Effector CD4-positive, alpha-beta T cell (primary cell): Measurements from ENCODE around the gene RPS6KA2.
A peak's percentile ranks its signal among the peaks of the same experiment; 100 is the strongest.

Experiments
- DNase-seq: peaks from one replicate; pipeline ENCODE4 v3.0.0-alpha.2; 2020
- total RNA-seq: gene quantifications from one replicate; lab custom pipeline; 2026; lab: John Stamatoyannopoulos, UW

The RPS6KA2 gene
- 19.1 reads per million, percentile 46 among the genes with 10 or more reads in this experiment for total RNA-seq

GRCh38 chr6:166627033-166627874 lies at the start of gene RPS6KA2:
TSS of gene RPS6KA2 (minus strand) at chr6:166627251. CDS start at chr6:166627019, 232 bp downstream.
- DNase-seq, result peak; percentile 99

- no peak for DNase-seq
These were observed 49.3 kb upstream of the RPS6KA2 start for GRCh38 chr6:166676270-166676860.

- DNase-seq, result no peak
These were observed 48.7 kb upstream of the RPS6KA2 start for GRCh38 chr6:166675736-166676135.

DNA sequence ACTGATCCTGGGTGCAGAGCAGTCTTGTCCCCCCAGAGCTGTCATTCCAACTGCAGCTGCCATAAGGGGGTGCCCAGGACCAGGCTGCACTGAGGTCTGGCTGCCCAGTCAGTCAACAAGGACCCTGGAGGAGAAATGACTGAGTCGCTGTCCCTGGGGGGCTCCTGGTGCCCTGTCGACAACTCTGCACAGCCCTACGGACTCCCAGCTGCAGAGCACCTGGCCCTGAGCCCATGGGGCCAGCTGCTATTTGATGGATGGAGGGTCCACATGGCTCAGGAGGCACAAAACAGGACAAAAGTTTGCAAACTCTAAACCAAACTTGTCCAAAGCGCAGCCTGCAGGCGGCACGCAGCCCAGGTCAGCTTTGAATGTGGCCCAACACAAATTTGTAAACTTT lies 46.3 kb upstream of the RPS6KA2 start:
- no peak for DNase-seq

GRCh38 chr6:166672624-166673206 lies 45.7 kb upstream of the RPS6KA2 start:
- DNase-seq, result no peak

DNA sequence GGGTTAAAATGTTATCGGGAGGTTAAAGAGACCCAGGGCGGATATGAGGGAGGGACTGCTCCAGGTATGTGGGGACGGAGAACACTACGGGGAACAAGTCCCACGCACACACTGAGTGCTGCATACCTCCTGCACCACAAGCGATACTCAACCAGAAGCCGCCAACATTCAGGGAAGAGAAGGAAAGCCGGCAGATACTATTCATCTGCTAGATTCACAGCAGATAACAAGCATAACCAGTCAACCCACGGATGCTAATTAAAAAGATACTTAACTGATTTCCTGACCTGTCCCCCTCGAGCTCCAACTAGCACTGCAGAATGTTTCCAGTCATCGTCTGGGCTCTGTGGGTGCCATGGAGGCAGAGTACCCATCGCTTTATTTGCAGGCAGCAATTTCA lies 45.1 kb upstream of the RPS6KA2 start:
- no peak for DNase-seq

GRCh38 chr6:166671434-166672081 lies 44.5 kb upstream of the RPS6KA2 start:
- DNase-seq, result no peak

DNA sequence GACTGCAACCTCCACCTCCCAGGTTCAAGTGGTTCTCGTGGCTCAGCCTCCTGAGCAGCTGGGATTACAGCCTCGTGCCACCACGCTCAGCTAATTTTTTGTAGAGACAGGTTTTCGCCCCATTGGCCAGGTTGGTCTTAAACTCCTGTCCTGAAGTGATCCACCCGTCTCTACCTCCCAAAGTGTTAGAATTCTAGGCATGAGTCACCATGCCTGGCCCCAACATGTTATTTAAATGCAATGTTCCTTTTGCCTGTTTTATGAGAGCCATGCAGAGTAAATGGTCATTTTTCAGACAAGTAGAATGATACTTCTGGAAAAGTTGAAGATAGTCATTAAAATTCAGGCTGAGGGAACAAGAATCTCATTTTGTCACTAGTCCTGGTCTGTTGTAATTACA lies 43.8 kb upstream of the RPS6KA2 start:
- no peak for DNase-seq

- no peak for DNase-seq
These were observed 43.0 kb upstream of the RPS6KA2 start for GRCh38 chr6:166670013-166670412.

DNA sequence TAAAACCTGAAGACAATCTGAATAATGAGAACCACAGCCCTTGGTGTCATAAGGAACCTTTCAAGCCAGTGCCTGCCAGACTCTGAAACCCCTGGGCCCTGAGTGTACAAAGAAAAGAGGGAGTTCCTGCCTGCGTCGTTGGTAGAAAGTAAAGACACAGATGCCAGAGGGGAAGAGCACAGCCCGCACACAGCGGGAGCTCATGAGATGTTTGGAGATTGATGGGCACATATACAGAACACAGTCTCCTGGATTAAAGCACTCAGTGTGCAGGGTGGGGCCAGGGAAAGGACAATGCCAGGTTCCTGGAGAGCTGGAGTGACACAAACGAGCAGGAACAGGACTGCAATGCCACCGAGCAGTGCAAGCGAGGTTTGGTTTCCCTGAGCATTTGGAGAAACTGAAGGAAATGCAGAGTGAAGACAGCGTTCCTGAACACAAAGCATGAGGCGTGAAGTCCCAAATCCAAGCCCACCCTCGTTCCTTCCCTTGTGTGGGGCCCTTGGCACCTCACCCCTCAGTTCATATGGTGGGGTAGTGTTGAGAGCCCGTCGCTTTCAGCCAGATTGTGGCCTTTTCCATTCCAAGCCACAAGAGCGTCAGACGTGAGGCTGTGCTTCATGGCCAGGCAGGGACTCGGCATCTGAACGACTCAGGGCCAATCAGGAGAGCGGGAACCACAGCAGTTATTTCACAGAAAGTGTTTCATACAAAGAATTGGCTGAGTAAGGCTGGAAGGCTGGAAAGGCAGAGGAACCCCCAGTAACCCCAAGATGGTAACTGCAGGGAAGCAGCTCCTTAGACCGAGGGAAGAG lies 41.0 kb upstream of the RPS6KA2 start:
- DNase-seq, result no peak

- no peak for DNase-seq
These were observed 37.1 kb upstream of the RPS6KA2 start for GRCh38 chr6:166664135-166664534.

- DNase-seq, result no peak
These were observed 36.5 kb upstream of the RPS6KA2 start for GRCh38 chr6:166663568-166663967.

DNA sequence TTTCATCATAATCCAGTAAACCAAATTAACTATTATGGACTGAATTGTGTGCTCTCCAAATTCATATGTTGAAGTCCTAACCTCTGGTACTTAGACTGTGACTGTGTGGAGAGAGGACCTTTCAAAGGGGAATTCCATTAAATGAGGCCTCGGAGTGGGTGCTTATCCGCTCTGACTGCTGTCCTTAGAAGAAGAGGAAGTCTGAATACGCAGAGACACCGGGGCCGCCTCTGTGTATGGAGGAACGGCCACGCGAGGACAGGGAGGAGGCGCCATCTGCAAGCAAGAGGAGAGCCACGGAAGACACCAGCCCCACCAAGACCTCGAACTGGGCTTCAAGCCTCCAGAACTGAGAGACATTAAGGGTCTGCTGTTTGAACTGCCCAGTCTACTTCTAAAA lies 35.6 kb upstream of the RPS6KA2 start:
- DNase-seq, result no peak

DNA sequence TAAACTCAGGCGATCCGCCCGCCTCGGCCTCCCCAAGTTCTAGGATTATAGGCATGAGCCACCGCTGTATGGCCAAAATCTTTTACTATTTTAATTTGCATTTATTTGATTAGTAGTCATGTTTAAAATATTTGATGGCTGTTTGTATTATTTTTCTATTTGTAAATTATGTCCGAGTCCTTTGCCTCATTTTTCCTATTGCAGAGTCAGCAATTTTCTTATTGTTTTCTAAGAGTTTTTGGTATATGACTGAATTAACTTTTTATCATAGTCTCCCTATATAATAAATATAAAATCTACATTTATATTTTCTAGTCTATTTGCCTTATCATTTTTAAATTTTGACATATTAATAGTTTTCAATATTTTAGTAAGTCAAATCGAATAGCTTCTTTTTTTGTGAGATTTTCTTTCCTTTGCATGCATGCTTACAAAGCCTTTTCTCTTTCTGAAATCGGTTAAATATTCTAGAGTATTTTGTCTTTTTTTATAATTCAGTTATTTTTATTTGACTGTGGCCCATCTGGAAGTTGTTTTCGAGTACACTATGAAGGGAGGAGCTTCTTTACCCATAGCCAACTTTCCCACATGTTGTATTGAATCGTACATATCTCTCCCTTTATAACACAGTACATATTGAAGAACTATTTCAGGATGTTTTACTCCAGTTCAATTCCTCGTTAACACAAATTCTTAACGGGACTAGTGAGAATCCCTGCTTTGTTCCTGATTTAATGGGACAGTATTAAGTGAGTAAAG lies 34.5 kb upstream of the RPS6KA2 start:
- no peak for DNase-seq

DNA sequence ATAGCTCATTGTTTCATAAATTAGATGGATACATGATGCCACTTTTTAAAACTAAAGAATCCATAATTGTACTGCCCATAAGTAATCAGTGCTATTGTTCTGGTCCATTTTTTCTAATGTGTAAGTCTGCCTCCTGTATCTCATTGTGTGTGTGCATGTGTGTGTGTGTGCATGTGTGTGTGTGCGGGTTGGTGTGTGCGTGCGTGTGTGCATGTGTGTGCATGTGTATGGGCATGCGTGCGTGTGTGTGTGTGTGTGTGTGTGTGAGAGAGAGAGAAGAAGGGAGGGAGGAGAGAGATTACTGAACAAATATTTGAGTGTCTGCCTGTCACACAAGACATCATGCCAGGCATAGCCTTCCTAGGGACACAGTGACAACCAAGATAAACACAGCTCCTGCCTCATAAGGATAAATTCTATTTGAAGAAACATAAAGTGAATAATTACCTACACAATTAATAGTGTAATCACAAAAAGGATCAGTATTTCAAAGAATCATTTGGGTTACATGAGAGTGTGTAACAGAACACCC lies 33.2 kb upstream of the RPS6KA2 start:
- no peak for DNase-seq

GRCh38 chr6:166659581-166659980 lies 32.5 kb upstream of the RPS6KA2 start:
- DNase-seq, result no peak

DNA sequence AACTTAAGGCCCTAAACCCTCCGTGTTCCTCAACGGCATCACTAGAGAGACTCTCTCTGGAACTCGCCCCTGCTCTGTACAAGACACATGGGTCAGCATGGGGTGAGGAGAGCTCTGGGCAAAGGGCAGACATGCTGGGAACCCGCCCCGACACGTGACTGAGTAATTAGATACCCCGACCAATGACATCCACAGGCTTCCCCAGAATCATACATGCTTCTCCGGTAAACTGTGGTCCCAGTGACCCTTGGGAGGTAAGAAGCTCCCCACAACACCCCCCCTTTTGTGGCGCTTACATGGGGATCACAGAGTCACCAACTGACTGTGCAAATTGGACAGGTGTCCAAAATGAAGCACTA lies 31.7 kb upstream of the RPS6KA2 start:
- no peak for DNase-seq

- DNase-seq, result no peak
These were observed 31.2 kb upstream of the RPS6KA2 start for GRCh38 chr6:166658115-166658791.

- no peak for DNase-seq
These were observed 30.5 kb upstream of the RPS6KA2 start for GRCh38 chr6:166657531-166657930.

DNA sequence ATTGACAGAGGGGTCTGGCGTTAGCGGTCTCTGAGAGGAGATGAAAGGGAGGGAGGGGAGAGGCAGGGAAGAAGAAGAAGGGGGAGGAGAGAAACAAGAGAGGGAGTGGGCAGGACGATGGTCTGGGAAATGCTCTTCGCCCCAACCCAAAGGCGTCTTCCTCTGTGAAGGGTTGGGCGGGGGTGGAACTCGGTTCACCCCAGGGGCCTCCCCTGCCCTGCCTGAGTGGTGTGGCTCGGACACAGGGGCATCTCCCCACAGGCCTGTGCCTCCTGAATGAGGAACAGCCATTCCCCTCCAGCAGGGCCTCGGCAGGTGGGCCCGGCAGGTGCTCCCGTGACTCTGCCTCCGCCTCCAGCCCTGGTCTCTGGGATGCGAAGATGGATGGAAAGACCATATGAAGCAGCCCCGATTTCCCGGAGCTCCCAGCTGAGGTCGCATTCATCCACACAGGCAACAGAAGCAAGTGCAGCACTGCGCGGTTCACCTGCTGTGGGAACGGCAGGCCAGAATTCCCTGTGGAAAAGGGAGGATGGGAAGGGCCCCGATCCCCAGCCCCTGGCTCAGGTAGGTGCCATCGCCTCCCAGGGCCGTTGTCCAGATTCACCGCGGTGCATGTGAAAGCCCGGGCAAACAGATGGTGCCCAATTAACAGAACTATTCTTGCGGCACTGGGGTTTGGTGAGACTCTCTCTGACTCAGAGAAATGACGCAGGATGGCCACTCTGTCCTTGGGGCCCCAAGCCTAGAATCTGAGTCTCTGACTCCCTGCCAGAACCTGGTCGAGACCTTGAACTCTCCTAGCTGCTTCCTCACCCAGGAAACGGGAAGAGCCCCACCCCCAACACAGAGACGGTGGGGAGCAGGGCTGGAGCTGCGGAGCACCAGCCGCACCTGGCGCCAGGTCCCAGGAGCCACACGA lies 29.4 kb upstream of the RPS6KA2 start:
- no peak for DNase-seq
